HEK293 (cell line): ENCODE measurements around the gene PCDH15.

ENCODE experiments used
- PBX3 ChIP-seq: sonication (generic); formaldehyde crosslinking; IDR thresholded peaks from 2 replicates; pipeline ENCODE4 v1.8.1; 2022; ENCODE audit warnings: mild to moderate bottlenecking, moderate library complexity, missing genetic modification reagents
- TRIM28 ChIP-seq: IDR thresholded peaks from 2 replicates; pipeline ENCODE4 v1.6.1; 2011; ENCODE audit warnings: low read length, control low read depth, borderline replicate concordance
- ZBTB17 ChIP-seq: fragments of 450-650 bp; formaldehyde crosslinking; IDR thresholded peaks from 2 replicates; pipeline ENCODE4 v1.5.1; 2016; ENCODE audit warnings: missing biosample characterization, missing genetic modification characterization
- ZNF157 ChIP-seq: fragments of 450-650 bp; formaldehyde crosslinking; IDR thresholded peaks from 2 replicates; pipeline ENCODE4 v1.5.1; 2016; ENCODE audit warnings: missing biosample characterization, missing genetic modification characterization
- ZNF174 ChIP-seq: fragments of 450-650 bp; formaldehyde crosslinking; IDR thresholded peaks from 2 replicates; pipeline ENCODE4 v1.5.0; 2017; ENCODE audit warnings: missing biosample characterization, mild to moderate bottlenecking, missing genetic modification characterization
- ZNF239 ChIP-seq: fragments of 450-650 bp; formaldehyde crosslinking; IDR thresholded peaks from 2 replicates; pipeline ENCODE4 v1.5.1; 2016; ENCODE audit warnings: missing biosample characterization, missing genetic modification characterization
- ZNF24 ChIP-seq: fragments of 450-650 bp; formaldehyde crosslinking; IDR thresholded peaks from 2 replicates; pipeline ENCODE4 v1.5.1; 2016; ENCODE audit warnings: missing biosample characterization, missing genetic modification characterization
- ZNF292 ChIP-seq: fragments of 450-650 bp; formaldehyde crosslinking; IDR thresholded peaks from 2 replicates; pipeline ENCODE4 v1.5.1; 2016; ENCODE audit warnings: low read depth, missing biosample characterization, missing genetic modification characterization, borderline replicate concordance
- ZNF354C ChIP-seq: fragments of 450-650 bp; formaldehyde crosslinking; IDR thresholded peaks from 2 replicates; pipeline ENCODE4 v1.5.1; 2016; ENCODE audit warnings: missing biosample characterization, missing genetic modification characterization, low read depth, borderline replicate concordance
- ZNF394 ChIP-seq: fragments of 450-650 bp; formaldehyde crosslinking; IDR thresholded peaks from 2 replicates; pipeline ENCODE4 v1.5.1; 2016; ENCODE audit warnings: missing biosample characterization, missing genetic modification characterization, mild to moderate bottlenecking, moderate library complexity, borderline replicate concordance
- ZNF747 ChIP-seq: fragments of 450-650 bp; formaldehyde crosslinking; IDR thresholded peaks from 2 replicates; pipeline ENCODE4 v1.5.1; 2016; ENCODE audit warnings: missing biosample characterization, missing genetic modification characterization
- TF ChIP-seq, protein P1 (sequence below): fragments of 450-650 bp; formaldehyde crosslinking; IDR thresholded peaks from 2 replicates; pipeline ENCODE4 v1.5.1; 2016; ENCODE audit warnings: missing biosample characterization, missing genetic modification characterization

DNA sequence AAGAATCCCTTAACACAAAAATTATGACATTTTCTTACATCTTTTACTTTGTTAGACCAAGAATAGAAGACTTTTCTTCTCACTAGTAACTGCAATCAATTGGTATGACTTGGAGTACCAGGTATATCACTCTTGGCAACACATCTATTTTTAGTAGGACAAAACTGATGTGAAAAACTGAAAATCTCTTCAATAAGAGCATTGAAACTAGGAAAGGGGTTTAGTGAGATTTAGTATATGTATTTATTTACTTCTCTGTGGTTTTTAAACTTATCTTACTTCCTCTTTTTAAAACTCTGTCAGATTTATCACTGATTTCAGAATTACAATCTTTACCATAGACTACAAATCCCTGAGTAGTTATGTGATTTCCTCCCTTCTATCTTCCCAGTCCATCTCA is 366.2 kb downstream of the PCDH15 start:
- TF ChIP-seq PBX3 (CRISPR knock-in tag) (no peak), ZNF394 (tag by site-specific recombination) (no peak), ZNF239 (tag by site-specific recombination) (no peak), TRIM28 (no peak), ZNF174 (tag by site-specific recombination) (no peak), ZNF24 (tag by site-specific recombination) (no peak), ZNF354C (tag by site-specific recombination) (no peak), ZNF747 (tag by site-specific recombination) (no peak), ZNF292 (tag by site-specific recombination) (no peak), ZNF157 (no peak), ZBTB17 (tag by site-specific recombination) (no peak)
- TF ChIP-seq, protein P1, sequence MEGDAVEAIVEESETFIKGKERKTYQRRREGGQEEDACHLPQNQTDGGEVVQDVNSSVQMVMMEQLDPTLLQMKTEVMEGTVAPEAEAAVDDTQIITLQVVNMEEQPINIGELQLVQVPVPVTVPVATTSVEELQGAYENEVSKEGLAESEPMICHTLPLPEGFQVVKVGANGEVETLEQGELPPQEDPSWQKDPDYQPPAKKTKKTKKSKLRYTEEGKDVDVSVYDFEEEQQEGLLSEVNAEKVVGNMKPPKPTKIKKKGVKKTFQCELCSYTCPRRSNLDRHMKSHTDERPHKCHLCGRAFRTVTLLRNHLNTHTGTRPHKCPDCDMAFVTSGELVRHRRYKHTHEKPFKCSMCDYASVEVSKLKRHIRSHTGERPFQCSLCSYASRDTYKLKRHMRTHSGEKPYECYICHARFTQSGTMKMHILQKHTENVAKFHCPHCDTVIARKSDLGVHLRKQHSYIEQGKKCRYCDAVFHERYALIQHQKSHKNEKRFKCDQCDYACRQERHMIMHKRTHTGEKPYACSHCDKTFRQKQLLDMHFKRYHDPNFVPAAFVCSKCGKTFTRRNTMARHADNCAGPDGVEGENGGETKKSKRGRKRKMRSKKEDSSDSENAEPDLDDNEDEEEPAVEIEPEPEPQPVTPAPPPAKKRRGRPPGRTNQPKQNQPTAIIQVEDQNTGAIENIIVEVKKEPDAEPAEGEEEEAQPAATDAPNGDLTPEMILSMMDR = no peak
